ENCODE measurements around the gene EYA2.

EYA2 gene

DNA sequence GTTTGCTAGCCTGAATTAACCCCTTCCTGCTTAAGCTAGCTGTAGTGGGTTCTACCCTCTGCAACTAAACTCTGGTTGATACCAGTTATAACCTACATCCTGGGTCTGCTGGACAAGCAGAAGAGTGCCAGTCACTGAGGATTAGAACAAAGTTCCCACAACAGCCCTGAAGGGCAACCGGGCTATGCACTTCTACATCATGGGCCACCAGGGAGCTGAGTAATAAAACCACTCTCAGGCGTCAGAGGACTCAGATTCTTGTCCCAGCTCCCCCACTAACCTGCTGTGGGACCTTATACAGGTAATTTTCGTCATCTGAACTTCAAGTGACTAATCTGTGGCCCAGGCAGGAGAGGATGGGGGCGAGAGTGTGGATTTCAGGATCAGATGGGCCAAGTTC lies 56.8 kb downstream of the EYA2 start:
- DNase-seq (ENCODE audit: low read depth): no peak
- TF ChIP-seq, protein P1, sequence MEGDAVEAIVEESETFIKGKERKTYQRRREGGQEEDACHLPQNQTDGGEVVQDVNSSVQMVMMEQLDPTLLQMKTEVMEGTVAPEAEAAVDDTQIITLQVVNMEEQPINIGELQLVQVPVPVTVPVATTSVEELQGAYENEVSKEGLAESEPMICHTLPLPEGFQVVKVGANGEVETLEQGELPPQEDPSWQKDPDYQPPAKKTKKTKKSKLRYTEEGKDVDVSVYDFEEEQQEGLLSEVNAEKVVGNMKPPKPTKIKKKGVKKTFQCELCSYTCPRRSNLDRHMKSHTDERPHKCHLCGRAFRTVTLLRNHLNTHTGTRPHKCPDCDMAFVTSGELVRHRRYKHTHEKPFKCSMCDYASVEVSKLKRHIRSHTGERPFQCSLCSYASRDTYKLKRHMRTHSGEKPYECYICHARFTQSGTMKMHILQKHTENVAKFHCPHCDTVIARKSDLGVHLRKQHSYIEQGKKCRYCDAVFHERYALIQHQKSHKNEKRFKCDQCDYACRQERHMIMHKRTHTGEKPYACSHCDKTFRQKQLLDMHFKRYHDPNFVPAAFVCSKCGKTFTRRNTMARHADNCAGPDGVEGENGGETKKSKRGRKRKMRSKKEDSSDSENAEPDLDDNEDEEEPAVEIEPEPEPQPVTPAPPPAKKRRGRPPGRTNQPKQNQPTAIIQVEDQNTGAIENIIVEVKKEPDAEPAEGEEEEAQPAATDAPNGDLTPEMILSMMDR (conservative IDR thresholded peaks at IDR 0.05; ENCODE audit: low read depth, low read length): no peak
- no peak overlapping the region for H3K4me3 ChIP-seq (ENCODE audit: low read length)

GRCh38 chr20:46951840-46952497 lies 57.3 kb downstream of the EYA2 start:
- no peak for DNase-seq (ENCODE audit: low read depth)
- H3K4me3 ChIP-seq (ENCODE audit: low read length): no peak overlapping the region
- TF ChIP-seq, protein P1 (conservative IDR thresholded peaks at IDR 0.05; ENCODE audit: low read depth, low read length): no peak

DNA sequence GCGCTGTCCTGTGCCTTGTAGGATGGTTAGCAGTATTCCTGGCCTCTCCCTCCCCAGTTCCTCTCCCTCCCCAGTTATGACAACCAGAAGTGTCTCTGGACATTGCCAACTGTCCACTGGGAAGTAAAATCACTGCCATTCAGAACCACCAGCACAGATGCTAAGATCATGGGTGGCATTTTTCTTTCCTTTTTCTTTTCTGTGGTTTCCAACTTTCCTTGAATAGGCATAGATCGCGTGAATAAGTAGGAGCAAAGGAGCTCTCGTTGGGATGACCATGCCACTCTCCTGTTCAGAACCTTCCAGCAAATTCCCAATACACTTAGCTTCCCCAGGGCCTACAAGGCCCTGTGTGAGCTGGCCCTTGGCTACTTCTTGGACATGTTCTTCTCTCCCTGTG lies 59.0 kb downstream of the EYA2 start:
- DNase-seq (ENCODE audit: low read depth): no peak
- no peak overlapping the region for H3K4me3 ChIP-seq (ENCODE audit: low read length)
- TF ChIP-seq, protein P1 (conservative IDR thresholded peaks at IDR 0.05; ENCODE audit: low read depth, low read length): no peak

DNA sequence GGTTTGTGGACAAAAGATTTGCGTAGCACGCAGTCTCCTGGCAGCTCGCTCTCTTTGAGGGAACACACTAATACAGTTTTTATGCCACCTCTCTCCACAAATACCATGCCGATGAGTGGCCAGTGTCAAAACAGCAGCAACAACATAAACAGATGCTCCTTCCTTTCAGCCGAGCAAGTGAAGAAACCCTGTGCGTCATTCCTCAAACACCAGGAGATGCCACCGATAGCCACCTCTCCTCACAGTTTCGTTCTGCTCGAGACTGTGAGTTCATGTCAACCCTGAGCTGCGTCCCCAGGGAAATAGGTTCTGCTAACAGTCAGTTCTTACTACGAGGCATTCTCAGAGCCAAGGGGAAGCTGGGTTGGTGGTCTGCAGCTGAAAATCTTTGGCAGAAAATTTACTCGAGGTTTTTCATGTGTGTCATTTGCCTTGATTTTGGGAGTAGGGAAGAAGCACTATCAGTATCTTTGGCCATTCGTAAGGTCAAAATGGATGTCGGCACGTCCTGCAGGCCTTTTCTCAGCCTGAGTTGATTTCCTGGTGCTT lies 59.9 kb downstream of the EYA2 start:
- H3K4me3 ChIP-seq (ENCODE audit: low read length): no peak overlapping the region
- TF ChIP-seq, protein P1 (conservative IDR thresholded peaks at IDR 0.05; ENCODE audit: low read depth, low read length): no peak
- no peak for DNase-seq (ENCODE audit: low read depth)

- DNase-seq (ENCODE audit: low read depth): no peak
- TF ChIP-seq, protein P1 (conservative IDR thresholded peaks at IDR 0.05; ENCODE audit: low read depth, low read length): no peak
- H3K4me3 ChIP-seq (ENCODE audit: low read length): no peak overlapping the region
Observed at GRCh38 chr20:46955601-46956556, 61.2 kb downstream of the EYA2 start.

DNA sequence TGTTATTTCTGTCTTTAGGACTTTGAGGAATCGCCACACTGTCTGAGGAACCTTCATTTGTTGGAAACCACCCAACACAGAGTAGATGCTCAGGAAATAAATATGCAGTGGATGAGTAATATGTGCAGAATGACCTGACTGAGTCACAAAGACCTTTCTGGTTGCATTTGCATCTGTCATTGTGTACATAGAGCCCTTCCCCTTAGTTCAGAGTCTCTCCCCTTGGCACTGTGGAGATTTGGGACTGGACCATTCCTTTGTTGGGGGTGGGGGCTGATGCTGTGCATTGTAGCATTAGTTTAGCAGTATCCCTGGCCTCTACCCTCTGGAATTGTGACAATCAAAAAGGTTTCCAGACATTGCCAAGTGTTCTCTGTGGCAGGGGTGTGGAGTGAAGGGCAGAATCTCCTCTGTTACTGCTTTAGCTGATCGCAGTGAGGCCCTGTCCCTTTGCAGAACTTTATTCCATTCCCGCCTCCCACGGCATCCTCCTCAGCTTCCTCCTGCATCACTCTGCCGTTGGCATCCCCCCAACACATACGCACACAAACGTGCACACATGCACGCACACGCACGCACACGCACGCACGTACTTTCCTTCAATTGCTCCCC lies 64.5 kb downstream of the EYA2 start:
- no peak overlapping the region for H3K4me3 ChIP-seq (ENCODE audit: low read length)
- TF ChIP-seq, protein P1 (conservative IDR thresholded peaks at IDR 0.05; ENCODE audit: low read depth, low read length): no peak
- DNase-seq (ENCODE audit: low read depth): no peak
